OCI-LY1 (cell line): ENCODE data around the gene GMDS.

Experiments used
- H2AFZ ChIP-seq: fragments of 200-600 bp; sonication (generic), shearing (Covaris generic); 2 replicates; pipeline ENCODE4 v1.6.0; 2014; ENCODE audit warnings: antibody characterized with exemption, mild to moderate bottlenecking, low read length
- H3F3A ChIP-seq: fragments of 200-600 bp; sonication (generic), shearing (Covaris generic); 2 replicates; pipeline ENCODE4 v1.6.0; 2014; ENCODE audit warnings: mild to moderate bottlenecking, antibody characterized with exemption, low read length, moderate library complexity; ENCODE audit not compliant: insufficient read depth
- H3K27ac ChIP-seq: fragments of 200-600 bp; sonication (generic); 2 replicates; pipeline ENCODE4 v1.5.1; 2014; ENCODE audit warnings: low read length, mixed run types, mild to moderate bottlenecking, low read depth; ENCODE audit not compliant: poor library complexity, severe bottlenecking
- H3K27me3 ChIP-seq: fragments of 200-600 bp; sonication (generic); 2 replicates; pipeline ENCODE4 v1.6.0; 2014; ENCODE audit warnings: antibody characterized with exemption, mild to moderate bottlenecking, low read length, moderate library complexity; ENCODE audit not compliant: insufficient read depth
- H3K36me3 ChIP-seq: fragments of 200-600 bp; sonication (generic); 2 replicates; pipeline ENCODE4 v1.6.1; 2014; ENCODE audit warnings: mild to moderate bottlenecking, antibody characterized with exemption, low read length, moderate library complexity, mixed read lengths; ENCODE audit not compliant: insufficient read depth
- H3K4me1 ChIP-seq: fragments of 200-600 bp; sonication (generic); 2 replicates; pipeline ENCODE4 v1.5.1; 2014; ENCODE audit warnings: mild to moderate bottlenecking, low read length, moderate library complexity; ENCODE audit not compliant: insufficient read depth, severe bottlenecking
- H3K4me2 ChIP-seq: fragments of 200-600 bp; sonication (generic), shearing (Covaris generic); 2 replicates; pipeline ENCODE4 v1.6.1; 2014; ENCODE audit warnings: low read length
- H3K4me3 ChIP-seq: fragments of 200-600 bp; sonication (generic); 2 replicates; pipeline ENCODE4 v1.5.1; 2014; ENCODE audit warnings: low read length, low read depth, mild to moderate bottlenecking, mixed read lengths; ENCODE audit not compliant: poor library complexity, severe bottlenecking
- H3K79me2 ChIP-seq: fragments of 200-600 bp; shearing (Covaris generic); 2 replicates; pipeline ENCODE4 v1.6.1; 2016; ENCODE audit warnings: mixed run types, low read length, mixed read lengths; ENCODE audit not compliant: insufficient read depth
- H3K9ac ChIP-seq: fragments of 200-600 bp; sonication (generic), shearing (Covaris generic); 2 replicates; pipeline ENCODE4 v1.6.1; 2014; ENCODE audit warnings: mild to moderate bottlenecking, low read length, mixed read lengths
- H3K9me2 ChIP-seq: fragments of 200-600 bp; sonication (generic), shearing (Covaris generic); 2 replicates; pipeline ENCODE4 v1.6.1; 2014; ENCODE audit warnings: low read depth, mild to moderate bottlenecking, low read length, mixed read lengths
- H3K9me3 ChIP-seq: fragments of 200-600 bp; shearing (Covaris generic); 2 replicates; pipeline ENCODE4 v1.6.1; 2014; ENCODE audit warnings: low read length, mixed read lengths
- H4K20me1 ChIP-seq: fragments of 200-600 bp; sonication (generic), shearing (Covaris generic); 2 replicates; pipeline ENCODE4 v1.6.0; 2016; ENCODE audit warnings: mild to moderate bottlenecking, low read length; ENCODE audit not compliant: insufficient read depth
- CTCF ChIP-seq: fragments of 200-600 bp; sonication (generic), shearing (Covaris generic); IDR thresholded peaks from 2 replicates; pipeline ENCODE4 v1.5.1; 2017; ENCODE audit warnings: mild to moderate bottlenecking, antibody characterized with exemption, low read length, moderate library complexity, mixed read lengths
- EZH2 ChIP-seq: fragments of 200-600 bp; sonication (generic), shearing (Covaris generic); IDR thresholded peaks from 2 replicates; pipeline ENCODE4 v1.8.0; 2017; ENCODE audit warnings: borderline replicate concordance, mixed run types, mild to moderate bottlenecking, antibody characterized with exemption, low read length, moderate library complexity, mixed read lengths

GMDS gene

GRCh38 chr6:1825926-1826325, 419.5 kb downstream of the GMDS start:
- H3K9ac ChIP-seq: no peak overlapping the region
- H3K9me2 ChIP-seq: no peaks in the 10 kb centered on the region
- no peaks in the 10 kb centered on the region for H4K20me1 ChIP-seq
- H3K4me1 ChIP-seq: peaks cover 49% of the 10 kb centered on the region
- no peak overlapping the region for H2AFZ ChIP-seq
- no peaks in the 10 kb centered on the region for H3F3A ChIP-seq
- no peak overlapping the region for H3K4me3 ChIP-seq
- H3K27ac ChIP-seq: peak overlapping the region; percentile 80
- peaks cover 20% of the 10 kb centered on the region for H3K9me3 ChIP-seq
- no peaks in the 10 kb centered on the region for H3K79me2 ChIP-seq
- no peak for TF ChIP-seq CTCF
- TF ChIP-seq EZH2: no peak
- H3K4me2 ChIP-seq: no peak overlapping the region
- no peaks in the 10 kb centered on the region for H3K36me3 ChIP-seq
- no peaks in the 10 kb centered on the region for H3K27me3 ChIP-seq

GRCh38 chr6:1825277-1825676, 420.1 kb downstream of the GMDS start:
- no peaks in the 10 kb centered on the region for H3F3A ChIP-seq
- no peaks in the 10 kb centered on the region for H3K27me3 ChIP-seq
- no peak for TF ChIP-seq CTCF
- no peak for TF ChIP-seq EZH2
- no peak overlapping the region for H2AFZ ChIP-seq
- no peaks in the 10 kb centered on the region for H3K79me2 ChIP-seq
- no peaks in the 10 kb centered on the region for H3K36me3 ChIP-seq
- H3K9me3 ChIP-seq: peaks cover 19% of the 10 kb centered on the region
- peak overlapping the region; percentile 80 for H3K27ac ChIP-seq
- no peak overlapping the region for H3K4me2 ChIP-seq
- peaks cover 56% of the 10 kb centered on the region for H3K4me1 ChIP-seq
- H3K9me2 ChIP-seq: no peaks in the 10 kb centered on the region
- no peak overlapping the region for H3K4me3 ChIP-seq
- no peaks in the 10 kb centered on the region for H4K20me1 ChIP-seq
- H3K9ac ChIP-seq: no peak overlapping the region

GRCh38 chr6:1821513-1822183, 423.8 kb downstream of the GMDS start:
- Histone ChIP-seq H3K27me3 (no peaks in the 10 kb centered on the region), H4K20me1 (no peaks in the 10 kb centered on the region), H3K4me1 (peaks cover 69% of the 10 kb centered on the region), H3K36me3 (no peaks in the 10 kb centered on the region), H3K27ac (peak overlapping the region; percentile 80), H3K9me2 (no peaks in the 10 kb centered on the region), H3K9ac (no peak overlapping the region), H2AFZ (no peak overlapping the region), H3K4me2 (peak overlapping the region; percentile 60), H3K4me3 (no peak overlapping the region), H3K79me2 (no peaks in the 10 kb centered on the region), H3K9me3 (no peaks in the 10 kb centered on the region), H3F3A (no peaks in the 10 kb centered on the region)
- TF ChIP-seq EZH2 (no peak), CTCF (no peak)
